Omental fat pad (tissue), 4 donors: ENCODE data around the gene HMG20B. TPM values are rescaled to one million over a fixed set of nuclear protein-coding genes. Genes with fewer than 3 reads are reported as not detected.

ENCODE experiments used
- ATAC-seq: fragments of 150-250 bp; one replicate; pipeline ENCODE4 v1.9.1; 2016; ENCODE audit warnings: mild to moderate bottlenecking, moderate library complexity; ENCODE audit not compliant: low FRiP score
- DNase-seq: peaks from one replicate; pipeline ENCODE4 v3.0.0-alpha.2; 2019; ENCODE audit warnings: low spot score
- CTCF ChIP-seq, 3 donors: fragments of 450-650 bp; IDR thresholded peaks; one replicate each; pipeline ENCODE4 v1.5.1; 2016 to 2017; ENCODE audit warnings: antibody characterized with exemption in 3 of 3, mild to moderate bottlenecking in 3 of 3, moderate library complexity in 2 of 3
- total RNA-seq, 4 donors: library from RNA; depleted of rRNA; stranded (reverse); fragments of >200 nt; gene quantifications; one replicate each; pipeline ENCODE4 v1.1.0, GENCODE V29; 2016

The HMG20B gene
- total RNA-seq, 4 donors from 2014 or later = 60.4 to 95.8 (median 66.5) TPM

- ATAC-seq (no peak), DNase-seq (no peak)
- TF ChIP-seq CTCF (IDR thresholded peaks at IDR 0.05) = no peak
Observed at GRCh38 chr19:3549816-3550215, 22.9 kb upstream of the HMG20B start.

DNA sequence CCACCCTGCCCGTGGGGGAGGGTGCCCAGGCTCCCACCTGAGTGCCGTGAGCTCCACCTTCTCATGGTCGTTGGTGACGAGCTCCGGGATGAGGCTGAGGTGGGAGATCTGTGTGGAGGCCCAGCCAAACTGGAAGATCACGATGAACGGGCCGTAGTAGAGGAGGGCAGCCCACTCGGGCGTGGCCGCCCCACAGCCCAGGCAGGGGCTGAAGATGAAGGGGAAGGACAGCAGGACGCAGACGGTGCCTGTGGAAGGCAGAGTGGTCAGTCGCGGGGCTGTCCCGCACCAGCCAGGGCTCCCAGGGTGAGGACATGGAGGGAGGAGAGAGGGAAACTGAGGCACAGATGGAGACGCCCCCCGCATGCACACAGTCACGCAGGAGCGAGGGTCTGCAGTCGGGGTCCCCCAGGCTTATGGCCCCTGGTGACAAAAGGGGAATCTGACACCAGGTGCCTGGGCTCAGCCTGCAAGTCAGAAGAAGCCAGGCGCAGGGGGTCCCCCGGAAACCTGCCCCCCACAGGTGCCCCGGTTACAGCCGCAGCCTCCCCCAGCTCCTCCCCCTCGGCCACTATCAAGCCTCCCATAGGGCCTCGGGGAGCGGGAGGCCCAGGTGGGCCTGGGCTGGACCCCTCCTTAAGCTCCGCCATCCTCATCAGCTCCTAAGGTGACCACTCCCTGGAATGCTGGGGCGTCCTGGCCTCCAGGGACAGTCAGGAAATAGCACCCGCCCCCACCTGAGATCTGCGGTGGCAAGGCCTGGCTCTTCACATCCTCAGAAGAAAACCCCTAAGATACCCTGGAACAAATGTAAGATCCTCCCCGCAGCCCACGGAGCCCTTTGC, 21.6 kb upstream of the HMG20B start:
- no peak for DNase-seq
- TF ChIP-seq CTCF (IDR thresholded peaks at IDR 0.05) = no peak
- no peak for ATAC-seq

- no peak for ATAC-seq
- DNase-seq = no peak
- no peak for TF ChIP-seq CTCF (IDR thresholded peaks at IDR 0.05)
Observed at GRCh38 chr19:3551792-3552095, 21.0 kb upstream of the HMG20B start.

DNA sequence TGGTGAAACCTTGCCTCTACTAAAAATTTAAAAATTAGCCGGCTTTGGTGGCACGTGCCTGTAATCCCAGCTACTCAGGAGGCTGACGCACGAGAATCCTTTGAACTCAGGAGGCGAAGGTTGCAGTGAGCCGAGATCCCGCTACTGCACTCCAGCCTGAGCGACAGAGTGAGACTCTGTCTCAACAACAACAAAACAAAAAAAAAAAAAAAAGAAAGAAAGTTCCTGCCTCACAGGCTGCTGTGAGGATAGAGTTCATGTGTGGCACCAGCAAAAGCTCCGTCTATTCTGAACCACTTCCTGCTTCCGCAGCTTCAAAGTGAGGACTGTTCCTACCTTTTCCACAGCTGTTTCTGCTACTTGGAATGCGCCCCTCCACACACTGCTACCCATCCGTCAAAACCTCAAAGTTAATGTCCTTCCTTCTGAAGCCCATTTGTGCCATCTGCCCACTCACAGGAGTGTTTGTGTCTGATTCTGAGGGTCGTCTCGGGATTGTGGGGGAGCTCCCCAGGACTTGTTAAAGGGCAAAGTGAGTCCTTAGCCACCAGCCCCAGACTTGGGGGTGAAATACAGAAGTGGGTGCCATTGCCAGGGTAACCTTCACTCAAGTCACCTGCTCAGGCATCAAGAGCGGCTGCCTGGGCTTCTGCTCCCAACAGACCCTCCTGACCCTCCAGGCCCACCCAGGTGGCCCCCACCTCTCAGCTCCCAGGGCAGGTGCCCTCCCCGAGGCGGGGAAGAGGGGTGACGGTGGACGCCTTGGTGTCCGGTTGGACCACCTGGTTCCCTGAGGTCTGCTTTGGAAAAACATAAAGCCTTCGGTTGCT, 18.3 kb upstream of the HMG20B start:
- no peak for DNase-seq
- ATAC-seq = no peak
- no peak for TF ChIP-seq CTCF (IDR thresholded peaks at IDR 0.05)

GRCh38 chr19:3555653-3556422, 16.9 kb upstream of the HMG20B start:
- no peak for TF ChIP-seq CTCF (IDR thresholded peaks at IDR 0.05)
- ATAC-seq (no peak), DNase-seq (no peak)

- DNase-seq = no peak
- no peak for TF ChIP-seq CTCF (IDR thresholded peaks at IDR 0.05)
- ATAC-seq = no peak
Observed at GRCh38 chr19:3556423-3556977, 16.2 kb upstream of the HMG20B start.
